Endothelial cell of umbilical vein (primary cell): ENCODE results near the gene CCR3.

Experiments used
- CTCF ChIP-seq, 2 donors: IDR thresholded peaks; 1 replicate in 1 of 2; 2 replicates in 1 of 2; pipeline ENCODE4 v1.5.1; 2011; ENCODE audit warnings: low read length in 2 of 2, mild to moderate bottlenecking in 2 of 2, moderate library complexity in 2 of 2, control low read depth in 1 of 2, inconsistent platforms in 1 of 2, low read depth in 1 of 2; ENCODE audit not compliant: insufficient read depth in 1 of 2; ENCODE audit errors: extremely low read depth in 1 of 2
- MAX ChIP-seq: IDR thresholded peaks from 2 replicates; pipeline ENCODE4 v1.6.1; 2011; ENCODE audit not compliant: insufficient read depth, insufficient read length
- POLR2A ChIP-seq: IDR thresholded peaks from 2 replicates; pipeline ENCODE4 v1.6.1; 2012; ENCODE audit warnings: low read depth, mild to moderate bottlenecking, control low read depth, low read length
- POLR2AphosphoS5 ChIP-seq: IDR thresholded peaks from 2 replicates; pipeline ENCODE4 v1.6.1; 2012; ENCODE audit warnings: low read depth, mild to moderate bottlenecking, control low read depth, low read length, moderate library complexity; ENCODE audit not compliant: insufficient read depth

DNA sequence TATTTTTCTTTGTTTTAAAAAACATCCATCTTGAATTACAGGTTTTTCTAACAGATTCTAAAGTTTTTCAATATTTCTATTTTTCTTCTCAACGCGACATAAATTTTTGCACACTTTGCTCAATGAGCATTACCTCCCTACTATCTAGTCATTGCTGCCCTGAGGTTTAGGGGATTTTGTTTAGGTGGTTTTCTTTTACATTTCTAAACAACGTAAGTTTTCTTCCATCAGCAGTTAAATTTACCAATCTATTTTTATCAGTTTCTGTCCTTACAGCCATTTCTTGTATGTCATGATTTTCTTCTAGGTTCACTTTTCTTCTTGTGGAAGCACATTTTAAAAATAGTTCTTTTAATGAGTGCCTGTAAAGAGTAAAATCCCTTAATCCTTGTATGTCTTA lies 62.5 kb downstream of the CCR3 start:
- TF ChIP-seq CTCF (IDR thresholded peaks at IDR 0.05; ENCODE audit: extremely low read depth in 1 of 2, insufficient read depth in 1 of 2, low read depth in 1 of 2, low read length in 2 of 2) = no peak
- no peak for TF ChIP-seq POLR2AphosphoS5
- no peak for TF ChIP-seq MAX
- no peak for TF ChIP-seq POLR2A
